SK-N-MC (cell line): ENCODE results near the gene GNAI2.

Experiments
- DNase-seq: peaks from one replicate; pipeline ENCODE4 v3.0.0-alpha.2; 2011; ENCODE audit warnings: low read depth, low spot score
- H3K27ac ChIP-seq: fragments of 200-600 bp; sonication (generic); 2 replicates; pipeline ENCODE4 v1.5.1; 2016; ENCODE audit warnings: mixed run types
- H3K36me3 ChIP-seq: fragments of 200-600 bp; sonication (generic); 2 replicates; pipeline ENCODE4 v1.6.1; 2017; ENCODE audit warnings: antibody characterized with exemption, low read length, mixed read lengths; ENCODE audit not compliant: insufficient read depth
- H3K4me3 ChIP-seq: fragments of 200-600 bp; sonication (generic); 2 replicates; pipeline ENCODE4 v1.5.1; 2016
- H3K9ac ChIP-seq: fragments of 200-600 bp; sonication (generic); 2 replicates; pipeline ENCODE4 v1.8.0; 2017; ENCODE audit warnings: mixed run types, mixed read lengths; ENCODE audit not compliant: insufficient read length
- H3K9me3 ChIP-seq: fragments of 200-600 bp; sonication (generic); 2 replicates; pipeline ENCODE4 v1.6.1; 2017; ENCODE audit warnings: low read depth, mild to moderate bottlenecking, antibody characterized with exemption, low read length, moderate library complexity, mixed read lengths
- EZH2 ChIP-seq: fragments of 200-600 bp; sonication (generic); IDR thresholded peaks from one replicate; pipeline ENCODE4 v1.6.1; 2017; ENCODE audit warnings: antibody characterized with exemption
- FOXP2 ChIP-seq: optimal IDR thresholded peaks from 2 replicates; pipeline ENCODE3; 2011; ENCODE audit warnings: mild to moderate bottlenecking, moderate library complexity; ENCODE audit not compliant: insufficient read depth; ENCODE audit errors: extremely low read length, control extremely low read depth
- POLR2AphosphoS5 ChIP-seq: IDR thresholded peaks from 2 replicates; pipeline ENCODE4 v1.6.1; 2012; ENCODE audit warnings: mild to moderate bottlenecking, low read depth, low read length, borderline replicate concordance

Gene GNAI2

GRCh38 chr3:50211930-50212329 lies 24.1 kb upstream of the GNAI2 start:
- no peak overlapping the region for H3K27ac ChIP-seq
- no peak overlapping the region for H3K9ac ChIP-seq
- no peaks in the 10 kb centered on the region for H3K36me3 ChIP-seq
- TF ChIP-seq FOXP2 = no peak
- TF ChIP-seq POLR2AphosphoS5 = no peak
- TF ChIP-seq EZH2 = no peak
- no peak for DNase-seq
- H3K4me3 ChIP-seq = no peak overlapping the region
- no peaks in the 10 kb centered on the region for H3K9me3 ChIP-seq

DNA sequence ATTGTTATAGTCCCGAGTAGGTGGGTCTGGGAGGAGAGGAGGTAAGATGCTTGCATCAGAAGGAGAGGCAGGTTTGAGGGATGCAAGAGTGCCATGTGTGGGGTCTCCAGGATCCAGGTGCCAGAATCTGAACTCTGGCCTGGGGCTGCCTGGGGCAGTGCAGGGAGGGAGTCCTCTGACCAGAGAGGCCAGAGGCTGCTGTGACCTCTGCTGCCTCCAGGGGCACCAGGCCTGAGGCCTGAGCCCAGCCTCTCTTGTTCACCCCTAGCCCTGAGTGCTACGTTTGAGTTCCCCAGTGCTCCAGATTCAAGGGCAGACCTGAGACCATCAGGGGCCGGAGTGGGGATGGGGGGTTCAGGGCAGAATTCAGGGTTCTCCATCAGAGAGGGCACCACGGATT lies 23.5 kb upstream of the GNAI2 start:
- no peak for DNase-seq
- Histone ChIP-seq H3K36me3 (no peaks in the 10 kb centered on the region), H3K4me3 (no peak overlapping the region), H3K9me3 (no peaks in the 10 kb centered on the region), H3K9ac (no peak overlapping the region), H3K27ac (no peak overlapping the region)
- TF ChIP-seq POLR2AphosphoS5 (no peak), FOXP2 (no peak), EZH2 (no peak)

- DNase-seq = no peak
- Histone ChIP-seq H3K4me3 (no peak overlapping the region), H3K9me3 (no peaks in the 10 kb centered on the region), H3K9ac (no peak overlapping the region), H3K36me3 (no peaks in the 10 kb centered on the region), H3K27ac (no peak overlapping the region)
- no peak for TF ChIP-seq FOXP2
- TF ChIP-seq EZH2 = no peak
- no peak for TF ChIP-seq POLR2AphosphoS5
Measured at GRCh38 chr3:50212971-50213370, 23.0 kb upstream of the GNAI2 start.

- no peak for DNase-seq
- H3K27ac ChIP-seq = no peak overlapping the region
- no peaks in the 10 kb centered on the region for H3K9me3 ChIP-seq
- H3K36me3 ChIP-seq = no peaks in the 10 kb centered on the region
- no peak overlapping the region for H3K9ac ChIP-seq
- no peak for TF ChIP-seq POLR2AphosphoS5
- TF ChIP-seq FOXP2 = no peak
- TF ChIP-seq EZH2 = no peak
- no peak overlapping the region for H3K4me3 ChIP-seq
Measured at GRCh38 chr3:50213373-50213772, 22.6 kb upstream of the GNAI2 start.

DNA sequence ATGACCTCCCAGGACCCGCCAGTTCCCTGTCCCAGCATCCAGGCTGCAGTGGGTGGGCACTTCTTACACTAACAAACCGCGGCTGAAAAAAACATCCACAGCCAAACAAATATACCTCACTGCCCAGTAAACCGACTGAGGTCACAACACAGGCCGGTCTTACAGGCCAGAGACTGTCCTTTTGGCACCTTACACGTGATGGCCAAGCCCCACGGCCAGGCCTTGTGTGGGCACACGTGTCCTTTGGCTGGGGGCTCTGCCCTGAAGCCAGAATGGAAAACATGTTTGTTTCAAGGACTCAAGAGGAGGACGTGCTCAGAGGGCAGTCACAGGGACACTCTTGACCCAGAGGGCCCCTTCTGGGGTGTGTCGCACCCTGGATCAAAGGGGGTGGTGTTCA lies 21.2 kb upstream of the GNAI2 start:
- TF ChIP-seq EZH2 (no peak), FOXP2 (no peak), POLR2AphosphoS5 (no peak)
- H3K27ac ChIP-seq = no peak overlapping the region
- DNase-seq = no peak
- no peaks in the 10 kb centered on the region for H3K36me3 ChIP-seq
- H3K4me3 ChIP-seq = no peak overlapping the region
- no peak overlapping the region for H3K9ac ChIP-seq
- H3K9me3 ChIP-seq = no peaks in the 10 kb centered on the region

GRCh38 chr3:50215529-50215928 lies 20.5 kb upstream of the GNAI2 start:
- Histone ChIP-seq H3K27ac (no peak overlapping the region), H3K36me3 (no peaks in the 10 kb centered on the region), H3K4me3 (no peak overlapping the region), H3K9me3 (no peaks in the 10 kb centered on the region), H3K9ac (no peak overlapping the region)
- DNase-seq = no peak
- TF ChIP-seq FOXP2 = no peak
- TF ChIP-seq POLR2AphosphoS5 = no peak
- TF ChIP-seq EZH2 = no peak

- TF ChIP-seq EZH2 (no peak), POLR2AphosphoS5 (no peak), FOXP2 (no peak)
- H3K9me3 ChIP-seq = no peaks in the 10 kb centered on the region
Measured at GRCh38 chr3:50217681-50218080, 18.3 kb upstream of the GNAI2 start.

GRCh38 chr3:50218448-50218847 lies 17.6 kb upstream of the GNAI2 start:
- Histone ChIP-seq H3K9me3 (no peaks in the 10 kb centered on the region), H3K27ac (no peak overlapping the region), H3K36me3 (no peaks in the 10 kb centered on the region), H3K9ac (no peak overlapping the region), H3K4me3 (no peak overlapping the region)
- DNase-seq = no peak
- no peak for TF ChIP-seq POLR2AphosphoS5
- TF ChIP-seq EZH2 = no peak
- no peak for TF ChIP-seq FOXP2

More at GRCh38 chr3:50217681-50218080, 18.3 kb upstream of the GNAI2 start:
- Histone ChIP-seq H3K36me3 (no peaks in the 10 kb centered on the region), H3K27ac (no peak overlapping the region), H3K9ac (no peak overlapping the region), H3K4me3 (no peak overlapping the region)
- no peak for DNase-seq

DNA sequence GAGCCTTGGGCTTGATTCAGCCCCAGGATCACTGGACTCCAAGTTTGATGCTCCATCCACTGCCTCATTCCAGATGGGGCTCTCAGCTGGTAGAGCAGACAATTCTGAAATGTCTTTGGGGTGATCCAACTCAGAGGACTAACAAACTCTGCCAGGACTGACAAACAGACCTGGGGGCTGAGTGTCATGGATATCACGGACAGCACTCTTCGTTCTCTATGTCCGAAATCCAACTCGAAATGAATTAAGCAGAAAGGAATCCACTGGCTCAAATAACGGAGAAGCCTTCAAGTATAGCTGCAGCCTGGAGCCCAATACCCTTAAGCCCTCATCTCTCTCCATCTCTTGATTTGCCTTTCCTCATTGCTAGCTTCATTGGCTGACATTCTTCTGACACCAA lies 16.7 kb upstream of the GNAI2 start:
- H3K9ac ChIP-seq = no peak overlapping the region
- no peak overlapping the region for H3K27ac ChIP-seq
- H3K9me3 ChIP-seq = no peaks in the 10 kb centered on the region
- no peak for DNase-seq
- H3K4me3 ChIP-seq = no peak overlapping the region
- H3K36me3 ChIP-seq = no peaks in the 10 kb centered on the region
- TF ChIP-seq FOXP2 (no peak), POLR2AphosphoS5 (no peak), EZH2 (no peak)

- H3K9ac ChIP-seq = no peak overlapping the region
- H3K4me3 ChIP-seq = no peak overlapping the region
- no peaks in the 10 kb centered on the region for H3K36me3 ChIP-seq
- no peaks in the 10 kb centered on the region for H3K9me3 ChIP-seq
- no peak for DNase-seq
- H3K27ac ChIP-seq = no peak overlapping the region
- TF ChIP-seq POLR2AphosphoS5 (no peak), FOXP2 (no peak), EZH2 (no peak)
Measured at GRCh38 chr3:50220109-50220508, 15.9 kb upstream of the GNAI2 start.
